A549 (cell line): ENCODE data around the gene EPC2.

Experiments
- CHD4 ChIP-seq: fragments of 200-600 bp; sonication (generic); IDR thresholded peaks from 2 replicates; pipeline ENCODE4 v1.6.1; 2016; ENCODE audit warnings: antibody characterized with exemption, mild to moderate bottlenecking, borderline replicate concordance
- CTCF ChIP-seq: fragments of >200 bp; sonication (Bioruptor Twin); formaldehyde crosslinking; IDR thresholded peaks from 3 replicates; pipeline ENCODE4 v1.5.1; 2016
- FOSB ChIP-seq: fragments of 250-450 bp; sonication (Bioruptor Pico); IDR thresholded peaks from 2 replicates; pipeline ENCODE4 v1.5.0; 2020; ENCODE audit warnings: mild to moderate bottlenecking, moderate library complexity
- GATA3 ChIP-seq: IDR thresholded peaks from 2 replicates; pipeline ENCODE4 v1.6.1; 2012; ENCODE audit warnings: borderline replicate concordance
- JUN ChIP-seq, 2 experiments: fragments of >200 bp; sonication (Bioruptor Twin); formaldehyde crosslinking; IDR thresholded peaks; 2 replicates in 1 of 2; 3 replicates in 1 of 2; pipeline ENCODE4 v1.6.1; 2016 to 2017
- JUNB ChIP-seq: fragments of >200 bp; sonication (Bioruptor Twin); formaldehyde crosslinking; IDR thresholded peaks from 2 replicates; pipeline ENCODE4 v1.6.1; 2016
- MAFK ChIP-seq: fragments of 450-650 bp; IDR thresholded peaks from 2 replicates; pipeline ENCODE4 v1.6.1; 2014; ENCODE audit not compliant: partially characterized antibody
- POLR2A ChIP-seq: IDR thresholded peaks from 2 replicates; pipeline ENCODE4 v1.6.1; 2012; ENCODE audit warnings: mild to moderate bottlenecking, low read length
- RARB ChIP-seq: fragments of 250-450 bp; sonication (Bioruptor Pico); IDR thresholded peaks from 2 replicates; pipeline ENCODE4 v1.8.0; 2021; ENCODE audit warnings: mild to moderate bottlenecking, moderate library complexity
- RCOR1 ChIP-seq: fragments of 150-350 bp; IDR thresholded peaks from 2 replicates; pipeline ENCODE4 v1.6.1; 2014; ENCODE audit warnings: antibody characterized with exemption, low read length, low read depth
- REST ChIP-seq: fragments of 200-600 bp; sonication (generic); IDR thresholded peaks from 2 replicates; pipeline ENCODE4 v1.6.1; 2016; ENCODE audit warnings: antibody characterized with exemption, mild to moderate bottlenecking, moderate library complexity
- SMC3 ChIP-seq: fragments of >200 bp; sonication (Bioruptor Twin); formaldehyde crosslinking; IDR thresholded peaks from 3 replicates; pipeline ENCODE4 v1.6.1; 2018; ENCODE audit warnings: inconsistent platforms
- TP53 ChIP-seq: fragments of 250-450 bp; sonication (Bioruptor Pico); IDR thresholded peaks from 2 replicates; pipeline ENCODE4 v1.5.0; 2021; ENCODE audit warnings: mild to moderate bottlenecking, moderate library complexity

- no peak for TF ChIP-seq CTCF
- no peak for TF ChIP-seq TP53 (CRISPR knock-in tag)
- no peak for TF ChIP-seq MAFK
- TF ChIP-seq SMC3, result no peak
- no peak for TF ChIP-seq FOSB (CRISPR knock-in tag)
- no peak for TF ChIP-seq GATA3
- no peak for TF ChIP-seq POLR2A
- no peak for TF ChIP-seq CHD4
- no peak for TF ChIP-seq RCOR1
- TF ChIP-seq REST, result no peak
- TF ChIP-seq RARB (CRISPR knock-in tag), result no peak
- no peak for TF ChIP-seq JUN (IDR thresholded peaks at IDR 0.05)
- no peak for TF ChIP-seq JUNB
These were observed 76.0 kb downstream of the EPC2 start for GRCh38 chr2:148720501-148721001.
